Gastrocnemius medialis (tissue), 4 donors: ENCODE measurements around the gene LAMB1. TPM values are rescaled to one million over a fixed set of nuclear protein-coding genes. Genes with fewer than 3 reads are reported as not detected.
A peak's percentile ranks its signal among the peaks of the same experiment; 100 is the strongest.

Source experiments
- ATAC-seq, 2 donors: fragments of 150-250 bp; one replicate each; pipeline ENCODE4 v1.9.1; 2016
- DNase-seq, 2 donors: peaks; one replicate each; pipeline ENCODE4 v3.0.0-alpha.2; 2019
- H3K27ac ChIP-seq, 4 donors: fragments of 200-600 bp; sonication (generic); 1 replicate in 1 of 4; 2 replicates in 3 of 4; pipeline ENCODE4 v1.5.1; 2016 to 2018; ENCODE audit warnings: mild to moderate bottlenecking in 2 of 4, moderate library complexity in 1 of 4
- H3K27me3 ChIP-seq, 3 donors: fragments of 200-600 bp; sonication (generic) in 2 of 3; 1 replicate in 1 of 3; 2 replicates in 2 of 3; pipeline versions ENCODE4 v1.5.1 to v1.6.0; 2016 to 2019; ENCODE audit warnings: mild to moderate bottlenecking in 1 of 3, moderate library complexity in 1 of 3
- H3K36me3 ChIP-seq, 2 donors: fragments of 200-600 bp; sonication (generic) in 1 of 2; one replicate each; pipeline ENCODE4 v1.5.1; 2017 to 2018
- H3K4me1 ChIP-seq, 2 donors: fragments of 200-600 bp; sonication (generic) in 1 of 2; one replicate each; pipeline ENCODE4 v1.5.1; 2016 to 2017; ENCODE audit warnings: mild to moderate bottlenecking in 2 of 2
- H3K4me3 ChIP-seq, 4 donors: fragments of 200-600 bp; sonication (generic) in 3 of 4; 1 replicate in 1 of 4; 2 replicates in 3 of 4; pipeline ENCODE4 v1.5.1; 2016 to 2019; ENCODE audit warnings: mild to moderate bottlenecking in 2 of 4
- H3K9me3 ChIP-seq, 3 donors: fragments of 200-600 bp; sonication (generic) in 2 of 3; 1 replicate in 1 of 3; 2 replicates in 2 of 3; pipeline ENCODE4 v1.5.1; 2016 to 2019
- POLR2A ChIP-seq, 2 donors: fragments of 450-650 bp; IDR thresholded peaks; one replicate each; pipeline ENCODE4 v1.6.1; 2017; ENCODE audit warnings: antibody characterized with exemption in 2 of 2, mild to moderate bottlenecking in 2 of 2, moderate library complexity in 2 of 2
- in situ Hi-C, 4 donors: fragments of 200-750 bp; cut with MboI; loops; one replicate each; pipeline versions ENCODE4 v1.15.0 to v1.8.0; 2017; ENCODE audit warnings: low sequenced_read_pairs in 4 of 4
- intact Hi-C: fragments of 100-400 bp; cut with DNase I; formaldehyde crosslinking; loops from one replicate; pipeline ENCODE4 v1.15.1; 2023; ENCODE audit warnings: low total_unique reads
- total RNA-seq, 4 donors: library from RNA; depleted of rRNA; stranded (reverse); fragments of >200 nt; gene quantifications; one replicate each; pipeline versions ENCODE4 v1.1.0 to v1.2.3, GENCODE V29; 2016
- TF ChIP-seq, protein P1 (sequence below), 5 experiments: fragments of 450-650 bp in 3 of 5; fragments of 200-600 bp in 2 of 5; sonication (generic) in 2 of 5; IDR thresholded peaks in 4 of 5; conservative IDR thresholded peaks in 1 of 5; 1 replicate in 4 of 5; 2 replicates in 1 of 5; pipeline ENCODE4 v1.5.1; 2016 to 2019; ENCODE audit warnings: antibody characterized with exemption in 5 of 5, mild to moderate bottlenecking in 3 of 5, moderate library complexity in 3 of 5

Gene LAMB1
- total RNA-seq, 4 donors from 2014 or later: 14.5 to 56.6 (median 29.8) TPM

- intact Hi-C loops (no loop called here), in situ Hi-C loops (no loop called here)
- Histone ChIP-seq H3K36me3 (no peaks in the 10 kb centered on the region), H3K27ac (peak overlapping the region; percentile 39 to 60 (median 50)), H3K4me1 (peaks cover 6 to 13% of the 10 kb centered on the region in 2 donors), H3K9me3 (no peaks in the 10 kb centered on the region), H3K27me3 (peaks cover 0 to 2% (median 0%) of the 10 kb centered on the region in 3 donors), H3K4me3 (no peak overlapping the region)
- ATAC-seq: no peak
- no peak for DNase-seq
- TF ChIP-seq, protein P1, sequence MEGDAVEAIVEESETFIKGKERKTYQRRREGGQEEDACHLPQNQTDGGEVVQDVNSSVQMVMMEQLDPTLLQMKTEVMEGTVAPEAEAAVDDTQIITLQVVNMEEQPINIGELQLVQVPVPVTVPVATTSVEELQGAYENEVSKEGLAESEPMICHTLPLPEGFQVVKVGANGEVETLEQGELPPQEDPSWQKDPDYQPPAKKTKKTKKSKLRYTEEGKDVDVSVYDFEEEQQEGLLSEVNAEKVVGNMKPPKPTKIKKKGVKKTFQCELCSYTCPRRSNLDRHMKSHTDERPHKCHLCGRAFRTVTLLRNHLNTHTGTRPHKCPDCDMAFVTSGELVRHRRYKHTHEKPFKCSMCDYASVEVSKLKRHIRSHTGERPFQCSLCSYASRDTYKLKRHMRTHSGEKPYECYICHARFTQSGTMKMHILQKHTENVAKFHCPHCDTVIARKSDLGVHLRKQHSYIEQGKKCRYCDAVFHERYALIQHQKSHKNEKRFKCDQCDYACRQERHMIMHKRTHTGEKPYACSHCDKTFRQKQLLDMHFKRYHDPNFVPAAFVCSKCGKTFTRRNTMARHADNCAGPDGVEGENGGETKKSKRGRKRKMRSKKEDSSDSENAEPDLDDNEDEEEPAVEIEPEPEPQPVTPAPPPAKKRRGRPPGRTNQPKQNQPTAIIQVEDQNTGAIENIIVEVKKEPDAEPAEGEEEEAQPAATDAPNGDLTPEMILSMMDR (IDR thresholded peaks at IDR 0.05 in 4 of 5, conservative IDR thresholded peaks at IDR 0.05 in 1 of 5): no peak
- no peak for TF ChIP-seq POLR2A (IDR thresholded peaks at IDR 0.05)
These were observed 8.4 kb downstream of the LAMB1 start for GRCh38 chr7:107994421-107995030.

GRCh38 chr7:107993891-107994291, 9.1 kb downstream of the LAMB1 start:
- in situ Hi-C loops: no loop called here
- no peak overlapping the region for H3K4me3 ChIP-seq
- H3K9me3 ChIP-seq: no peaks in the 10 kb centered on the region
- no peak for ATAC-seq
- no peaks in the 10 kb centered on the region for H3K36me3 ChIP-seq
- intact Hi-C loops: no loop called here
- peaks cover 0 to 2% (median 0%) of the 10 kb centered on the region in 3 donors for H3K27me3 ChIP-seq
- TF ChIP-seq POLR2A (IDR thresholded peaks at IDR 0.05): no peak
- TF ChIP-seq, protein P1 (IDR thresholded peaks at IDR 0.05 in 4 of 5, conservative IDR thresholded peaks at IDR 0.05 in 1 of 5): no peak
- peaks cover 6 to 19% of the 10 kb centered on the region in 2 donors for H3K4me1 ChIP-seq
- H3K27ac ChIP-seq: peak overlapping the region; percentile 27 to 58 (median 41)
- DNase-seq: no peak

DNA sequence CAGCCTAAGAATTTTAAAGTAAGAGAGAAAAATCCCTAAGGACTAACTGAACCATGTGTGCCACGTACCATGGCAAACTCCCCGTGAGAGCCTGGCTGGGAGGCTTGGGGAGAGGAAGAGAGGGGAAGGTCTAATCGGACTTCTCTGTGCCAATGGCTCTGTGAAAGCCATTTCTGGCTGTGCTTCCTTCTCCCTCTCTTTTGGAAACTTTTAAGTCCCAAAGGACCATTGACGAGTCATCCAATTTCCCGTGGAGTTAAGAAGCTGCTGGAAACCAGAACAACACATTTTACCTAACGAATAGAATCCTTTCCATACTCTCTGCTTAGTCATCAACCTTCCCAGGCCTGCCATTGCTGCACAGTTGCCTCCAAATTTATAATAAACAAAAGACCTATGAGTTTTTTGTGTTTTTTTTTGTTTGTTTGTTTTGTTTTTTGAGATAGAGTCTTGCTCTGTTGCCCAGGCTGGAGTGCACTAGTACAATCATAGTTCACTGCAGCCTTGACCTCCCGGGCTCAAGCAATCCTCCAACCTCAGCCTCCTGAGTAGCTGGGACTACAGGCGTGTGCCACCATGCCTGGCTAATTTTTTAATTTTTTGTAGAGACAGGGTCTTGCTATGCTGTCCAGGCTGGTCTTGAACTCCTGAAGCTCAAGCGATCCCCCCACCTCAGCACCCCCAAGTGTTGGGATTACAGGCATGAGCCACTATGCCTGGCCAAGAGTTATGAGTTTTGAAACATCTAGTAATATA, 13.2 kb downstream of the LAMB1 start:
- Histone ChIP-seq H3K4me1 (peaks cover 0 to 8% of the 10 kb centered on the region in 2 donors), H3K27me3 (no peaks in the 10 kb centered on the region), H3K9me3 (no peaks in the 10 kb centered on the region), H3K27ac (peak overlapping the region; percentile 34 to 56 (median 43)), H3K36me3 (peaks cover 0 to 10% of the 10 kb centered on the region in 2 donors), H3K4me3 (no peak overlapping the region)
- in situ Hi-C loops: no loop called here
- DNase-seq (no peak), ATAC-seq (peak; percentile 55 to 70)
- no peak for TF ChIP-seq POLR2A (IDR thresholded peaks at IDR 0.05)
- TF ChIP-seq, protein P1 (IDR thresholded peaks at IDR 0.05 in 4 of 5, conservative IDR thresholded peaks at IDR 0.05 in 1 of 5): no peak
- intact Hi-C loops: no loop called here

DNA sequence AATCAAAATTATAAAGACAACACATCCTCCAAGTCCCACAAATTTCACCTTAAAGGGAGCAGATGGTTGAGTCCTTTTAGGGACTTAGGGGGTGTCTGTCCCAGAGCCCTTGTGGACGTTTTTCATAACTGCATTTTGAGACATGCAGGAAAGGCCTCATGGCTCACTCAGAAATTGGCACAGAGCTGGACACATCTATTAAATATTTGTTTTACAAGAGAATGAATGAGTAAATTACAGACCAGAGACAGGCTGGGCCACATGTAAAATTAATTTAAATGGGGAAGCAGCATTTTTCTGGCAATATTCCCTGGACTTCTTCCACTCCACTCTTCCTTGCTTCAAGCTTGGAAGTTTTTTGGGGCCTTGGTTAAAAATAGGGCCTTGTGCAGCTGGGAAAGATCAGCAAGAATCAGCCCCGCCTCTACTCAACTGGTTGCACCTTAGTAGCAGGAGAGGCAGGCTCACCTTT, 20.0 kb downstream of the LAMB1 start:
- peaks cover 0 to 17% of the 10 kb centered on the region in 2 donors for H3K36me3 ChIP-seq
- no peak overlapping the region for H3K4me3 ChIP-seq
- TF ChIP-seq POLR2A (IDR thresholded peaks at IDR 0.05): no peak
- TF ChIP-seq, protein P1 (IDR thresholded peaks at IDR 0.05 in 4 of 5, conservative IDR thresholded peaks at IDR 0.05 in 1 of 5): no peak
- no peaks in the 10 kb centered on the region for H3K4me1 ChIP-seq
- in situ Hi-C loops (no loop called here), intact Hi-C loops (no loop called here)
- ATAC-seq: no peak
- H3K27me3 ChIP-seq: no peaks in the 10 kb centered on the region
- no peak for DNase-seq
- no peaks in the 10 kb centered on the region for H3K9me3 ChIP-seq
- peak overlapping the region in 1 of 4 donors; percentile 16 for H3K27ac ChIP-seq
